RCC 7860 (cell line): ENCODE data around the gene P2RX5.

ENCODE experiments used
- DNase-seq: peaks from one replicate; pipeline ENCODE4 v3.0.0-alpha.2; 2015; ENCODE audit warnings: low spot score
- FAIRE-seq: peaks from 2 replicates; lab custom pipeline; 2012; peaks lifted over from hg19 to GRCh38; lab: Jason Lieb, UNC

Gene P2RX5

GRCh38 chr17:3627769-3628167 lies 68.2 kb downstream of the P2RX5 start:
- FAIRE-seq (no peak), DNase-seq (no peak)

GRCh38 chr17:3626831-3627768 lies 68.9 kb downstream of the P2RX5 start:
- no peak for DNase-seq
- no peak for FAIRE-seq
